Liver (tissue), 9 donors: ENCODE results near the gene EHD2. TPM values are rescaled to one million over a fixed set of nuclear protein-coding genes. Genes with fewer than 3 reads are reported as not detected.
"Not testable (repeated sequence)": the region's sequence is repeated elsewhere in the genome, so short reads cannot be mapped to it uniquely, and the experiment has no call there.

ENCODE experiments used
- DNase-seq: peaks from one replicate; pipeline ENCODE4 v3.0.0-alpha.2; 2017; ENCODE audit warnings: low spot score
- H3K27ac ChIP-seq, 2 donors: one replicate each; pipeline ENCODE4 v1.7.0; 2013; ENCODE audit warnings: inconsistent platforms in 2 of 2, low read length in 2 of 2, control low read depth in 1 of 2, low read depth in 1 of 2, mild to moderate bottlenecking in 1 of 2
- H3K27me3 ChIP-seq, 4 donors: one replicate each; pipeline versions ENCODE4 v1.6.1 to v1.7.0; 2013; ENCODE audit warnings: low read length in 3 of 4, inconsistent platforms in 1 of 4, mild to moderate bottlenecking in 1 of 4, moderate library complexity in 1 of 4; ENCODE audit not compliant: control insufficient read depth in 4 of 4, insufficient read depth in 4 of 4
- H3K36me3 ChIP-seq, 4 donors: one replicate each; pipeline versions ENCODE4 v1.6.1 to v1.7.0; 2013; ENCODE audit warnings: low read length in 3 of 4, mild to moderate bottlenecking in 3 of 4, low read depth in 1 of 4, moderate library complexity in 1 of 4; ENCODE audit not compliant: control insufficient read depth in 4 of 4, insufficient read depth in 3 of 4
- H3K4me1 ChIP-seq, 4 donors: one replicate each; pipeline versions ENCODE4 v1.6.1 to v1.7.0; 2013; ENCODE audit warnings: low read length in 3 of 4, mild to moderate bottlenecking in 3 of 4, moderate library complexity in 1 of 4; ENCODE audit not compliant: control insufficient read depth in 4 of 4, insufficient read depth in 4 of 4
- H3K4me3 ChIP-seq, 3 donors: one replicate each; pipeline versions ENCODE4 v1.6.1 to v1.7.0; 2013; ENCODE audit warnings: low read length in 3 of 3, control low read depth in 1 of 3, low read depth in 1 of 3, mild to moderate bottlenecking in 1 of 3
- H3K9ac ChIP-seq, 2 donors: one replicate each; pipeline ENCODE4 v1.7.0; 2013; ENCODE audit warnings: low read length in 2 of 2, mild to moderate bottlenecking in 2 of 2, moderate library complexity in 2 of 2, control low read depth in 1 of 2, low read depth in 1 of 2
- H3K9me3 ChIP-seq, 4 donors: one replicate each; pipeline versions ENCODE4 v1.6.1 to v1.7.0; 2013; ENCODE audit warnings: low read length in 3 of 4; ENCODE audit not compliant: control insufficient read depth in 4 of 4
- ATF3 ChIP-seq: IDR thresholded peaks from 2 replicates; pipeline ENCODE4 v1.6.1; 2016; ENCODE audit warnings: antibody characterized with exemption
- CTCF ChIP-seq: fragments of 150-350 bp; IDR thresholded peaks from 2 replicates; pipeline ENCODE4 v1.5.1; 2017; ENCODE audit warnings: improper control_type of control experiment, low read depth, low read length; ENCODE audit not compliant: missing input control
- EGR1 ChIP-seq, 2 donors: IDR thresholded peaks; 2 replicates each; pipeline ENCODE4 v1.6.1; 2016 to 2018; ENCODE audit warnings: antibody characterized with exemption in 2 of 2, low read depth in 2 of 2
- FOXA1 ChIP-seq: IDR thresholded peaks from 2 replicates; pipeline ENCODE4 v1.6.1; 2016; ENCODE audit warnings: antibody characterized with exemption
- FOXA2 ChIP-seq: IDR thresholded peaks from 2 replicates; pipeline ENCODE4 v1.6.1; 2016; ENCODE audit warnings: antibody characterized with exemption
- GABPA ChIP-seq, 2 donors: IDR thresholded peaks in 1 of 2; conservative IDR thresholded peaks in 1 of 2; 2 replicates each; pipeline ENCODE4 v1.6.1; 2016; ENCODE audit warnings: antibody characterized with exemption in 2 of 2, mild to moderate bottlenecking in 1 of 2, moderate library complexity in 1 of 2
- HNF4A ChIP-seq, 2 donors: conservative IDR thresholded peaks; 2 replicates each; pipeline ENCODE4 v1.6.1; 2016; ENCODE audit warnings: antibody characterized with exemption in 2 of 2, mild to moderate bottlenecking in 2 of 2
- HNF4G ChIP-seq: IDR thresholded peaks from 2 replicates; pipeline ENCODE4 v1.6.1; 2016; ENCODE audit warnings: antibody characterized with exemption
- JUND ChIP-seq, 2 donors: IDR thresholded peaks; 2 replicates each; pipeline ENCODE4 v1.6.1; 2016; ENCODE audit warnings: antibody characterized with exemption in 2 of 2
- NR2F2 ChIP-seq: IDR thresholded peaks from 2 replicates; pipeline ENCODE4 v1.6.1; 2016; ENCODE audit warnings: antibody characterized with exemption
- RAD21 ChIP-seq, 2 donors: IDR thresholded peaks; 2 replicates each; pipeline ENCODE4 v1.6.1; 2016; ENCODE audit warnings: antibody characterized with exemption in 2 of 2, mild to moderate bottlenecking in 2 of 2
- TAF1 ChIP-seq: conservative IDR thresholded peaks from 2 replicates; pipeline ENCODE4 v1.6.1; 2016; ENCODE audit warnings: antibody characterized with exemption, mild to moderate bottlenecking
- YY1 ChIP-seq: IDR thresholded peaks from 2 replicates; pipeline ENCODE4 v1.6.1; 2016; ENCODE audit warnings: antibody characterized with exemption, mild to moderate bottlenecking
- ZBTB33 ChIP-seq: IDR thresholded peaks from 2 replicates; pipeline ENCODE4 v1.6.1; 2016; ENCODE audit warnings: antibody characterized with exemption
- WGBS: extraction: QIAGEN DNeasy Blood & Tissue Kit; methylation state at CpG from one replicate; pipeline ENCODE4 v1.1.7; 2013; 5-methylcytosine and 5-hydroxymethylcytosine counted together
- polyA plus RNA-seq, 2 donors: library from polyadenylated mRNA; stranded (reverse) in 1 of 2; unstranded in 1 of 2; fragments of 200-250 nt in 1 of 2; fragments of >200 nt in 1 of 2; fragmentation: Nextera tagmentation in 1 of 2; extraction: Ambion mirVana in 1 of 2; gene quantifications; one replicate each; pipeline versions ENCODE4 v1.2.1 to v1.2.3, GENCODE V29; 2013 to 2015
- total RNA-seq, 2 donors: library from RNA; depleted of rRNA; stranded (reverse); fragments of >200 nt; gene quantifications; one replicate each; pipeline ENCODE4 v1.2.3, GENCODE V29; 2014
- donor health status: healthy.
- donor health status: healthy.
- donor health status: healthy.
- donor health status: healthy.
- donor health status: healthy.

The EHD2 gene
- total and polyA plus RNA-seq, 4 donors = 3.2 to 7.9 (median 5.8) TPM

GRCh38 chr19:47663911-47664771 lies 49.1 kb upstream of the EHD2 start (continued):
- TF ChIP-seq ATF3 (peak; percentile 93), FOXA2 (no peak), CTCF (no peak), TAF1 (no peak), RAD21 (IDR thresholded peaks at IDR 0.05) (peak; percentile 65 to 73), EGR1 (IDR thresholded peaks at IDR 0.05; ENCODE audit: low read depth in 2 of 2) (peak in 1 of 2 donors; percentile 80), HNF4A (conservative IDR thresholded peaks at IDR 0.05) (peak; percentile 89 to 91)

GRCh38 chr19:47668556-47668955 lies 44.7 kb upstream of the EHD2 start:
- peaks cover 8 to 20% (median 13%) of the 10 kb centered on the region in 4 donors for H3K4me1 ChIP-seq
- H3K27ac ChIP-seq, H3K27me3 ChIP-seq, H3K4me3 ChIP-seq, DNase-seq, H3K9ac ChIP-seq, H3K36me3 ChIP-seq, H3K9me3 ChIP-seq: not testable (repeated sequence)
- WGBS = 96% methylated on average over 13 of the region's 13 CpGs

GRCh38 chr19:47670736-47671135 lies 42.5 kb upstream of the EHD2 start:
- no peaks in the 10 kb centered on the region for H3K9me3 ChIP-seq

GRCh38 chr19:47671499-47671898 lies 41.7 kb upstream of the EHD2 start:
- H3K9ac ChIP-seq = no peak overlapping the region
- DNase-seq = no peak
- H3K27ac ChIP-seq = no peak overlapping the region
- H3K4me3 ChIP-seq = no peak overlapping the region
- H3K4me1 ChIP-seq = peaks cover 2 to 6% (median 3%) of the 10 kb centered on the region in 4 donors
- WGBS = 98% methylated on average over 2 of the region's 2 CpGs
- H3K27me3 ChIP-seq = no peaks in the 10 kb centered on the region
- H3K9me3 ChIP-seq = no peaks in the 10 kb centered on the region
- H3K36me3 ChIP-seq = peaks cover 2 to 18% (median 6%) of the 10 kb centered on the region in 4 donors
- TF ChIP-seq YY1 = no peak
- no peak for TF ChIP-seq RAD21 (IDR thresholded peaks at IDR 0.05)
- TF ChIP-seq ATF3 = no peak
- TF ChIP-seq FOXA2 = no peak
- TF ChIP-seq HNF4A (conservative IDR thresholded peaks at IDR 0.05) = no peak
- TF ChIP-seq ZBTB33 = no peak
- TF ChIP-seq JUND (IDR thresholded peaks at IDR 0.05) = no peak
- no peak for TF ChIP-seq TAF1
- no peak for TF ChIP-seq NR2F2
- TF ChIP-seq FOXA1 = no peak
- no peak for TF ChIP-seq EGR1 (IDR thresholded peaks at IDR 0.05; ENCODE audit: low read depth in 2 of 2)
- no peak for TF ChIP-seq HNF4G
- no peak for TF ChIP-seq CTCF
- no peak for TF ChIP-seq GABPA (IDR thresholded peaks at IDR 0.05 in 1 of 2, conservative IDR thresholded peaks at IDR 0.05 in 1 of 2)

More at GRCh38 chr19:47670736-47671135, 42.5 kb upstream of the EHD2 start:
- Histone ChIP-seq H3K27me3 (no peaks in the 10 kb centered on the region), H3K4me3 (no peak overlapping the region), H3K36me3 (peaks cover 1 to 18% (median 4%) of the 10 kb centered on the region in 4 donors), H3K4me1 (peaks cover 2 to 6% (median 4%) of the 10 kb centered on the region in 4 donors), H3K9ac (no peak overlapping the region), H3K27ac (no peak overlapping the region)
- no peak for DNase-seq
- WGBS = 99% methylated on average over 8 of the region's 8 CpGs
- TF ChIP-seq FOXA2 = no peak
- TF ChIP-seq YY1 = no peak
- TF ChIP-seq RAD21 (IDR thresholded peaks at IDR 0.05) = no peak
